Hepatic stellate cell (primary cell): ENCODE results near the gene SPOCK1.

Experiments used
- DNase-seq: peaks from one replicate; pipeline ENCODE4 v3.0.0; 2011; ENCODE audit warnings: low spot score

The SPOCK1 gene

DNA sequence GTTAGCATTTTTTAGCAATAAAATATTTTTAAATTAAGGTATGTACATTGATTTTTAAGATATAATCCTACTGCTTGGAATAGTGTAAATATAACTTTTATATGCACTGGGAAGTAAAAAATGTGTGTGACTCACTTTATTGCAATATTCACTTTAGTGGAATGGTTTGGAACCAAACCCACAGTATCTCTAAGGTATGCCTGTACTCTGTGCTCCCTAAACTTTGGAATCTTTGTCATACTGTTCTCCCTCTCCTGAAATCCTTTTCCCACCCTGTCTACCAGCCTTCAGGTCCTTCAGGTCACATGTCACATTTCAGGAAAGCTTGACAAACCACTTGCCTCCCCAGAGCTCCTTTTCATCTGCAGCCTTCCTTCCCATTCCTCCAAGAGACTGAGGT is 308.7 kb downstream of the SPOCK1 start:
- DNase-seq = no peak

DNA sequence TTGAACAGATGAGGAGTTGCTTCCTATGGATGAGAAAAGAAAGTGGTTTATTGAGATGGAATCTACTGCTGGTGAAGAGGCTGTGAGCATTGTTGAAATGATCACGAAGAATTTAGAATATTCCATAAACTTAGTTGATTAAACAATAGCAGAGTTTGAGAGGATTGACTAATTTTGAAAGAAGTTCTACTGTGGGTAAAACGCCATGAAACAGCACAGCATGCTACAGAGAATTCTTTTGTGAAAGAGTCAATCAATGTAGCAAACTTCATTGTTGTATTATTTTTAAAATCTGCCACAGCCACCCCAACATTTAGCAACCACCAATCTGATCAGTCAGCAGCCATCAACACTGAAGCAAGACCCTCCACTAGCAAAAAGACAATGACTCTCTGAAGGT is 309.1 kb downstream of the SPOCK1 start:
- DNase-seq = no peak

DNA sequence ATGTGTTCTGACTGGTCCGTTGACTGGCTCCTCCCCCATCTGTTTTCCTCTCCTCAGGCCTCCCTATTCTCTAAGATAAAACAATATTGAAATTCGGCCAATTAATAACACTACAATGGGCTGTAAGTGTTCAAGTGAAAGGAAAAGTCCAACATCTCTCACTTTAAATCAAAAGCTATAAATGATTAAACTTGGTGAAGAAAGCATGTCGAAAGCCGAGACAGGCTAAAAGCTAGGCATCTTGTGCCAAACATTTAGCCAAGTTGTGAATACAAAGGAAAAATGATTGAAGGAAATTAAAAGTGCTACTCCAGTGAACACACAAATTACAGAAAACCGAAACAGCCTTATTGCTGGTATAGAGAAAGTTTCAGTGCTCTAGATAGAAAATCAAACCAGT is 310.6 kb downstream of the SPOCK1 start:
- no peak for DNase-seq

DNA sequence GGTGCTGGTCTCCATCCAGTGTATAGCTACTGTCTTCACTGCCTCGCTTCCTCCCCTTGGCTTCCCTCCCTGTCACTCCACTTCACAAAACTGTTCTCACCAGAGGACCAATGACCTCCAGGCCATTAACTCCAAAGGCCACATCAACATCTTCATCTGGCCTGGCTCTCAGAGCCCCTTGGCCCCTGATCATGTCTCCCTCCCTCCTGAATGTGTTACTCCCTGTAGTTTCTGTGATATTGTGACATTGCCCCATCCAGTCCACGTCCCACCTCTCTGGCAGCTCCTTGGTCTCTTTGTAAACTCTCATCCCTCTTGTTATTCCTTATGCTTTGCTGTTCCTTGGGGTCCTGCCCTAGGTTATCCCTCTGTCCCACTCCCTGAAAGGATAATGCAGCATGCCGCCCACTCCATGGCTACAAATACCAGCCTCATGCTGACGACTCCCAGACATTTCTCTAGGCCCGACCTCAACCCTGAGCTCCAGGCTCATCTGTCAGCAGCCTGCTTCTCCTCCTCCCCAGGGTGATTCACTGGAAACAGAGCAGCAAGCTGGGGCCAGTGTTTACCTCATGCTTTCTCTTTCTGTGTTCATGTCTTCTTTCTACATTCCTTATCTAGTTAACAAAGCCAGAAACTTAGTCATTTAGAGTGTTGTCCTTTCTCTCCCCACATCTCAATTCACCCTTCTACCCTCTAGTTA is 312.2 kb downstream of the SPOCK1 start:
- peak; percentile 75 for DNase-seq

DNA sequence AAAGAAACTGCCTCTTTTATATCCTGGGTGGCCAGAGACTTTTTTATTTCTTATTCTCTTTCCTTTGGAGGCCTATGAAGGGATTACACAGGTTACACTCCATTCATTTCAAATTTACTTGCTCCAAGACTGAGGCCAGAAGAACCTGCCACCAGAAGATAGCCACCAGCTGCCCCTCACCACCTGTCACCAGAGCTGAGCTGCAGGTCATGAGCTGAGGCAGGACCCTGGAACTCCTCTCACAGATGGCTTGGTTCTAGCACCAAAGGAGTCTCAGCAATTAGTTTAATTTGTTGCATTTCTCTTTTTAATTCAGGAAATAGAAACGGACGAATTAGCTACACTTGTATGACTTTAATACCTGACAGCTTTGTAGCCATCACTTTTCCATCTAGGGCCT is 313.9 kb downstream of the SPOCK1 start:
- no peak for DNase-seq

DNA sequence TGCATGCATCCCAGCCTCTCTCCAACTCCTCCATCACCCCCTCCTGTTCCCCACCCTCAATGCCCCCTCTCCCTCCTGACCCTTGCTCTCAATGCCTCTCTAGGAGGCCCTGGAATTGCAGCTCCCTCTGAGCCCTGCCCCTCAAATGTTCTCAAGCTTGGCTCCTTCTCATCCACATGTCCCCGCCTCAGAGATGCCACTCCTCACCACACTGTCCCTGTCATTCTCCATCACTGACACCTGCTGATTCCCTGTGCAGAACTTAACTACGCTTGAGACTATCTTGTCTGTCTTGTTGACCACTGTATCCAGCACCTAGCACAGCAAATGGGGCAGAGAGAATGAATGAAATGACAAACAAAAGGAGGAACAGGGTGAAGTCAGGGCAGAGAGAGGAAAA is 314.4 kb downstream of the SPOCK1 start:
- no peak for DNase-seq

DNA sequence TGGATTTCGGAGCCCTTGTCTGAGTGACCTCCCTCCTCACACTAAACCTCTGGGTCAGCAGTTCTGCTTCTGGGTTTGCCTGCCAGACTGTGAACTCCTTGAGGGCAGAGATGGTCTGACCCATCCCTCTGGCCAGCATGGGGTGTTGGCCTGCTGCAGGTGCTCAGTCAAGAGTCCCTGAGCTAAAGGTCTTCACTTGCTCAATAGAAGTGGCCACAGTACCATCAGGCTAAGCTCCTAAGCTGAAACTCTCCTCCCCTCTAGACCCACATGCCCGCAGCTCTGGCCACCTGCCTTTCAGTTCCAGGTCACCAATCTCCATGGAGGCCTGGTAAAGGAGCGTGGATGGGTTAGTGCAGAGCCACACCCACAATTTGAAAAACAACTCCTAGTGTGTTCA is 316.6 kb downstream of the SPOCK1 start:
- DNase-seq = no peak

DNA sequence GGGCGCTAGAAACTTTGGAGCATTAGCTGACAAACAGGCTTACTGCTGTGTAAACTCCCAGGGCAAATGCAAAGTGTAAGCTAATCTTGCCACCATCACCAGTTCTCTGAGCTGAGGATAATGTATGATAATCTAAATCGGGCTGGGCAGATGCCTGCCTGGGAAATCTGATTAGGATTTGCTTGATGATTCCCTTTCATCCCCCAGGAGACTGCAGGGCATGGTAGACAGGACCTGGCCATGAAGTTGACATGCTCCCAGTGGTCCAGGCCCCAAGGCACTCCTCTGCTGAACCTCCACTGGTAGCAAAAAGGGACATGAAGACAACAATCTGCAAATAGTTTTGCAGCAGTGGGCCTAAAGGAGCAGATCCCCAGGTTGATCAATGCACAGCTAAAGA is 317.5 kb downstream of the SPOCK1 start:
- no peak for DNase-seq

DNA sequence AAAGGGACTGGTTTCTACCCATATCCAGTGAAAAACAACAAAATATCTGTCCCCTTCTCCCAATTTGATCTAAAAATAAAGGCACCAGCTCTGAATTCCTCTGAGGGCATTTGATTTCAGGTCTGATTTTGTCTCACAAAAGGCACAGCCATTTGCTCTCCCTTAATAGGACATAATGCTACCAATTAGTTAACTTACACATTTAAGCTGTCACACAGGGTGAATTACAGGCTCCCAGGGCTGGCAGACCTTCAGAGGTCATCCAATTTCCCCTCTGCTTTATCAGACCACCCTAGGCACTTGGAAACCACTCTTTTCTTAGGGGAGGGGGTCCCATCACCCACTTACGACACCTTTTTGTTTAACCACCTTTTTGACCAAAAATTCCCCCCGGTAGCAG is 319.9 kb downstream of the SPOCK1 start:
- no peak for DNase-seq

DNA sequence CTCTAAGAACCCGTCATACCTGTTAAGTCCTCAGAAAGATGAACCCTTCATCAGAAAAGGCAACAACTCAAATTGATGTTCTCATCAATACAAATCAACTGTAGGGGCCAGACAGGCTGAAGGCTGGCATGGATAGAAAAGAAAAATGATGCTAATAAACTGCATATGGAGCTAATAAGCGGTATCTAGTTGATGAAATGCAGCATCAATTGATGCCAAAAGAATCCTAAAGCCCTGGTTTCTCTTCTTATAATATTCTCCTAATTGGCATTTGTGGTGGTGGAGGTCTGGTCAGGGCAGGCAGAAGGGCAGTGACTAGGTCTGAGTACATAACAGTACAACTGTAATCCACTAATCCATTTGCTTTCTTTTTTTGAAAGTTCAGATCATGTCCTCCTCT is 322.5 kb downstream of the SPOCK1 start:
- DNase-seq = no peak

DNA sequence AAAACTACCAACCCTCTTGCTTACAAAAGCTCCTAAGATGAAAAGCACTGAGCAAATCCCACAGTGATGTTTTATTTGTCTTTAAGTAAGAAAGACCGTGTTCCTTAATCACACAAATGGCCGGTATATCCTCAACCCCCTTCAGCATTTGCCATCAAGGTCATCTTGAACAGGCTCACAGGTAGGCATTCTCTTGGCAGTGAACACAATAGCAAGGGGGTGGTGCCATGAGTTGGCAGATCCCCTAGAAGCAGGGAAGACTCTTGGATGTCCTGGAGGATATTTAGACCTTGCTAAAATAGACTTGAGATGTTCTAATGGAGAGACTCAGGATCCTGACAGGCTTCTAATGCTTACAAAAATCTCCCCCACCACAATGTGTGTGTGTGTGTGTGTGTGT is 323.0 kb downstream of the SPOCK1 start:
- no peak for DNase-seq

DNA sequence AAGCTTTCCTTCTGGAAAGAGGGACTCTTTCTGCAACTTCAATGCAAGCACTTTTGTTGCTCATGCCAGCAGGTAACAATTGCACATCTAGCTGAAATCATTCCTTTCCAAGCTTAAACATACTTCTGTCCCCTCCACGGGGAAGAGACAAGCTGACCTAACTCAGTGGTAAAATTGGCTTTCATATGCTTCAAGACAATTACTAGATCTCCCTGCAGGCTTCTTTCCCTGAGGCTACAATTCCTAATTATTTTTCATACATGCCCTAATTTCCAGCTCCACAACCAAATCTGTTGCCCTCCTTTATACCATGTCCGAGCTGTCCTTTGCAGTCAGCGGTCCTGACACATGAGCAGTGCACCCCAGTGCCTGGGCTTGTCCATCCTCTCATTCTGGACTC is 324.9 kb downstream of the SPOCK1 start:
- no peak for DNase-seq

DNA sequence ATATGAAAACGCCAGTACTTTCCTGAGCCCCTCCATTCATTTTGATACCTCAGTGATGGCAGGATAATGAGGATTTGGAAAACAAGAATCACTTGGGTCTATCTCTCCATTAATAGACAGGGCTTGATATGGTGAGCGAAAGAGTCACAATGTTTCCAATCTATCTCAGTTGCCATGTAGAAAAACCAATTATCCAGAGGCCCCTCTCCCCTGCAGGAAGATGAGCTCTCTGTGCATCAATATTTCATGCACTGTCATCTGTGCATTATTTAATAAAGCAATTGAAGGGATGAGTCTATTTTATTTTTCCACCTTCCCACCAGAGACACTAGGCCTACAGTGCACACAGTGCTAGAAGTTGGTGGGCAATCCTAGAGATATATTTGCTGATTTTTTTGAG is 326.9 kb downstream of the SPOCK1 start:
- no peak for DNase-seq

DNA sequence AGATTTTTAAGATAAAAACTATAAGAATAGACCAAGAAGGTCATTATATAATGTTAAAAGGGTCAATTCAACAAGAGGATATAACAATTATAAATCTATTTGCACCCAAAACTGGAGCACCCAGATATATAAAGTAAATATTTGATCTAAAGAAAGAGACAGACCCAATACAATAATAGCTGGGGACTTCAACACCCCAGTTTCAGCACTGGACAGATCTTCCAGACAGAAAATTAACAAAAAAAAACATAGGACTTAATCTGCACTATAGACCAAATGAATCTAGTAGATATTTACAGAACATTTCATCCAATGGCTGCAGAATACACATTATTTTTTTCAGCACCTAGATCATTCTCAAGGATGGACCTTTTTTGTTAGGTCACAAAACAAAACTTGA is 331.9 kb downstream of the SPOCK1 start:
- DNase-seq = no peak

DNA sequence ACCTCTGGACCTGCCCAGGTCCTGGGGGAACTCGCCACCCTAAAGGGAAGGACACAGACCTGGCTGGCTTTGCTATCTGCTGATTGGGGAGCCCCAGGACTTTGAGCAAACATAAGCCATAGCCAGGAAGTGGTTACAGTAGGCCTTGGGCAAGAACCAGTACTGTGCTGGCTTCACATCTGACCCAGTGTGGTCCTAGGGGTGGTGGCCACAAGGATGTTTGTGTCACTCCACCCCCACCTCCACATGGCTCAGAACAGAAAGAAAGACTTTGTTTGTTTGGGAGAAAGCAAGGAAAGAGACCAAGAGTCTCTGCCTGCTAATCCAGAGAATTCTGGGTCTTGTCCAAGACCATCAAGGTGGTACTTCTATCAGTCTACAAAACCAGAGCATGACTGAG is 334.2 kb downstream of the SPOCK1 start:
- no peak for DNase-seq

DNA sequence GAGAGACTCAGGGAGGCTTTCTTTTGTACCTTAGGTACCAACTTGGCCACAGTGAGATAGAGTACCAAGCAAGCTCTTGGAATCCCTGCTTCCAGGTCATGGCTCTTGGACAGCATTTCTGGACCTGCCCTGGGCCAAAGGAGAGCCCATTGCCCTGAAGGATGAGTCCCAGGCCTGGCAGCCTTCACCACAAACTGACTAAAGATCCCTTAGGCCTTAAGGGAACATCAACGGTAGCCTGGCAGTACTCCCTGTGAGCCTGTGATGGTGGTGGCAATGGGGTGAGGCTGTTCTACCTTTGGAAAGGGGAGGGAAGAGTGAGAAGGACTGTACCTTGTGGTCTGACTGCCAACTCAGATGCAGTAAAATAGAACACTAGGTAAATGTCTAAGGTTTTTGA is 334.6 kb downstream of the SPOCK1 start:
- DNase-seq = no peak

DNA sequence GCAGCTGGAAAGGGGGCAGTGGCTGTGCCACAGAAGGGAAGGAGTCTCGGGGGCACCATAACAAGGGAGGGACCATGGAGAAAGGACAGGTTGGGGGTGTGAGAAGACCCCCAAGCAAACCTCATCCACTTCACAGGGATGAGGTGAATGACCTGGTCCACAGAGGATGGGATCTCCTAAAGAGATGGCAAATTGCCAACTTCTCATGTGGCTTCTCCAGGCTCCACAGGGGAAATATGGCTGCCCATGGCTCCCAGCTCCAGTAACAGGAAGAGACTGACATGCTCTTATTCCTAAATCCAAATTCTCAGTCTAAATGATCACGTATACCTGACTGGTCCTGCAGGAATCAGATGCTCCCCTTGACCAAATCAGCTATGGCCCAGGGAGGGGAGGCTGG is 340.4 kb downstream of the SPOCK1 start:
- no peak for DNase-seq

DNA sequence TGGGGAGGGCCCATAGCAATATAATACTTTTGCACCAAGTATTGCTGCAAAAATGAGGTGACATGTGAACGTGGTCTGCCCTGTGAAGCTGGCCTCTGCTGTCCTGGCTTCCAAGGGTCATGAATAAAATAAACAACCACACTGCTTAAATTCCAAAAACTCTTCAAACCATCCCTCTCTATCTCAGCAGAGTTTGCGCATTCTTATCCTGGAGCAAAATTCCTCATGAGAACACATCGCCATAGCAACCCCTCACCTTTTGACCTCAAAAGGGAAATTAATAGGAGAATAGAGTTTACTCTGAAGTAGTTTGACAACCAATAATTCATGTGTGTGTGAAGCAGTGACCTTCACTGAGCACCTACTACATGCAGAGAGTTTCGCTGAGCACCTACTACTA is 342.9 kb downstream of the SPOCK1 start:
- DNase-seq = no peak

DNA sequence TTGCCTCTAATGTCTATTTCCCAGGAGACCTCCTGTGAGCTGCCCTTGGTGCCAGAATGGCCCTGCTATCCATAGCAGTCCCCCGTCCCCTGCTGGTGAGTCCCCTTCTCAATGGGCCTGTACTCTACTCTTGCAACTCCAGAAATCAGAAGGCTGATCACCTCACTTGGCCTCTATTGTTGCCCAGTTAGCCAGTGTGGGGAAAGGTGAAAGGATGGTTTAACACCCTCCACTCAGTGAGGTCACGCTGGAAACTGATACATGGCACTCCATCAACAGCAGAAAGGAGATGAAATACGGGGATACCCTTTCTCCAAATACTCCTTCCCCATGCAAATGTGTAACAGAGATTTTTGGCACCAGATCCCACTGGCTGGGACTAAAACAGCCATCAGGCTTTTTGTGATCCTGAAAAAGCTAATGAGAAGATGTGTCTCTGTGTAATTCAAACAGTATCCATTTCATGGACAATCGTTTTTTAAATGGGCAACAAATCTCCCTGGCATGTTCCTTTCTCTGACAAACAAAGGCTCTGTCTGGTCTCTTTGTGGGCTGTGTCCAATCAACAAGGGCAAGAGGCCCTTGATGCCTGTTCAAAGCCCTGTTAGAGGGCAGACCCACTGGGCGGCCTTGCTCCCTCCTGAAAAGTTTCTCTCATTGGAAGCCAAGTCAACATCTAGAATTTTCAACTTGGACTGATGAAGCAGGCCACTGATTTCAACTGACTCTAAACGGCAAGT is 343.7 kb downstream of the SPOCK1 start:
- DNase-seq = no peak

DNA sequence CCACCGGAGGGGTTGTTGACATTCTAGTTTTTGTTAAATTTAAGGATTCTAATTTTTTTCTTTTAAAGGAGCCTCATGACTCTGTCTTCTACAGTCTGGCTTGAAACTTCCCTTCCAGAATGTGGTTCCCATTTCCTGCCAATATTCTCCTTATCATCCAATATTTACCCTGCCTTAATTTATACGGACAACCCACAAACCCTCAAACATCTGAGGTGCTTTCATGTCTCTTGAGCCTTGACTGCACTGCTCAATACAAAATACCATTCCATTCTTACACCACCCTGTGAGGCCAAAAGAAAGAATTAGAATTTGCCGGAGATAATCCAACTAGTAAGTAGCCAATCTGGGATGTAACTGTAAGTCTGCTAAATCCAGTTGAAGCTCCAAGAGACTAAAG is 346.5 kb downstream of the SPOCK1 start:
- DNase-seq = no peak

DNA sequence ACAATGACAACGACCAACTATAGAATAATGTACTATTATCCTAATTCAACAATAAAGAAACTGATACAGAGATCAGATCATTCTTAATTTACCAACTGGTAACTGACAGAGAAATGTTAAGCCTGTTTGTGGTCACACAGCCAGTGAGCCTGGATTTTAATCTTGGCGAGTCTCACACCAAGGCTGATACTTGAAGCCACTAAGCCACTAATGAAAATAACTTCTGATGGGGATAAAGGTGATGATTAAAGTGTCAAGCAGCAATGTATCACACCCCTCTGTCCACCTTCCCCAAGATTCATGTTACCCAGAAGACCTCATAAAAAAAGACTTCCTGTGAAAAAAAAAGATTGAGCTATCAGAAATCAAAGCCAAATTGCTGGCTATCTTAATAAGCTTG is 350.5 kb downstream of the SPOCK1 start:
- DNase-seq = no peak

DNA sequence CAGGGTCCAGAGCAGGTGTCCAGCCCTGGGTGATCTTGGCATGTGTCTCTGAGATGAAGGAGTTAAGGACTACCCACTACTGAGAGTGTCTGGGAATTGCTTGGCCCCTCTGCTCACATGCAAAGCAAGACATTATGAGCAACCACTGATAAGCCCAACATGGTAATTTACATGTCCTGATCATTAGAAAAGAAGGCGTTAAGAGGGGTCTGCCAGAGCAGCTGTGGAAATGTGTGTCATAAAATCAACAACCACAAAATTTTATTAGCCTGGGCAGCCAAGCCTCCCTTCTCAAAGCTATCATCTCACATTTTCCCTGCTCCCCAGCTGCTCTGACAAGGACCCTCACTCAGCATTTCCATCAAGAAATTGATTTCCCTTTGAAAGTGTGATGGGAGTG is 351.0 kb downstream of the SPOCK1 start:
- no peak for DNase-seq

DNA sequence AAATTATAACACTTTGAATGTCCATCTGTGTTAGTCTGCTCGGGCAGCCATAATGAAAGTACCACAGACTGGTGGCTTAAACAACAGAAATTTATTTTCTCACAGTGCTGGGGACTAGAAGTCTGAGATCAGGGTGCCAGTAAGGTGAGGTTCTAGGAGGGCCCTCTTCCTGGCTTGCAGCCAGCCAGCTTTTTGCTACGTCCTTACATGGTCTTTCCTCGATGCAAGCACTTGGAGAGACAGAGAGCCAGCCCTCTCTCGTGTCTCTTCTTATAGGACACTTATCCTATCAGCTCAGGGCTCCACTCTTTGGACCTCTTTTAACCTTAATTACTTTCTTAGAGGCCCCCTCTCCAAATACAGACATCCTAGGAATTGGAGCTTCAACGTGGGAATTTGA is 351.8 kb downstream of the SPOCK1 start:
- no peak for DNase-seq

DNA sequence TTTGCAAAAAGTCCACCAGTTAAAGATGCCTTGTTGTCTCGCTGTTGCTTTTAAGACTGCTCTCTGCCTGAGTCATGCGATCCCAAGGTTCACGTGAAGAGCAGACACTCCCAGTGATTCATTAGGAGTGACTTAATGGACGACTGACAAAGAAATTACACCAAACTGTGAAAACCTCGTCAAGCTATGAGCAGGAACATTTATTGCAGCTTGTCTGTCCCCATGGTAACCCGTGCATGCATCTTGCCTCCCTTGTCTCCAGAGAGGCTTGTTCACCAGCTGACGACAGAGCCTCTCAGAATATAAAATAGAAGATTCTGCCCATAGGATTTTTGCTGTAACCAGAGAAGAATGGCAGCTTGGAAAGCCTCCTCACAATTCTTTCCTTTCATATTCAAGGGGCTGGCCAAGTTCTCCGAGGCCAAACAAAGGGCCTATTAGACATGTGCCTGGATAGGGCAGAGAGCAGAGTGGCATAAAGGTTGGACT is 352.7 kb downstream of the SPOCK1 start:
- DNase-seq = peak; percentile 75
